GM21825 (cell line): Measurements from ENCODE around the gene LRCH1.
A peak's percentile ranks its signal among the peaks of the same experiment; 100 is the strongest.

ENCODE experiments used
- ATAC-seq: cut with Tn5 transposase; IDR thresholded peaks from one replicate; pipeline ENCODE4 v1.9.1; 2021; ENCODE audit warnings: mild to moderate bottlenecking, moderate library complexity; ENCODE audit not compliant: unreplicated experiment

Gene LRCH1

DNA sequence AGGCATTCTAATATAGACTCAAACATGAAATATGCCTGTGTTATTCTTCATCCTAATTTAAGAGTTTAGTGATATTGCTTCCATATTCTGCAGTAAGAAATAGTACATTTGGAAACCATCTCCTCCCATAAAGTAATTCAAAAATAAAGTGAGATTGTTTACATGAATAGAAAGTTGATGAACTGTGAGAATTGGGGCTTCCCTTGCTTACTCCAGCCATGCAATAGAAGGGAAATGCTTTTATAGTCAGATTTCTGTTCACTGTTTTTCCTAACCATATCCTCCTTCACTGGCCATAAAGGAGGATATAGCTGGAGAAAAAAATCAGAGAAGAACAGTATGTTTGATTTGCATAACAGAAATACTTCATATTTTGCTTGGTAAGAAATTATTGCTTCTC is 7.8 kb downstream of the LRCH1 start:
- no peak for ATAC-seq

- no peak for ATAC-seq
These were observed 8.3 kb downstream of the LRCH1 start for GRCh38 chr13:46561286-46561685.

- ATAC-seq = no peak
These were observed 8.7 kb downstream of the LRCH1 start for GRCh38 chr13:46561691-46562090.

DNA sequence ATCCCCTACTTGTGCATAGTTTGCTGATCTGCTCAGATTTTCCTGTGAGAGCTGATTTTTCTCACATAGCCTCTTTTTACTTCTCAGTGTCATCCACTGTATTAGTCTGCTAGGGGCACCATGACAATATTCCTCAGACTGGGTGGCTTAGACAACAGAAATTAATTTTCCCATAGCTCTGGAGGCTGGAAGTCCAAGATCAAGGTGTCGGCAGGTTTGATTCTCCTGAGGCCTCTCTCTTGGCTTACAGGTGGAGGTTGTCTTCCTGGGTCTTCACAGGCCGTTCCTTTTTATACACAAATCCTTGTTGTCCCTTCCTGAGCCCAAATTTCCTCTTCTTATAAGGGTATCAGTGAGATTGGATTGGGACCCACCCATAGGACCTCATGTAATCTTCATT is 9.2 kb downstream of the LRCH1 start:
- no peak for ATAC-seq

DNA sequence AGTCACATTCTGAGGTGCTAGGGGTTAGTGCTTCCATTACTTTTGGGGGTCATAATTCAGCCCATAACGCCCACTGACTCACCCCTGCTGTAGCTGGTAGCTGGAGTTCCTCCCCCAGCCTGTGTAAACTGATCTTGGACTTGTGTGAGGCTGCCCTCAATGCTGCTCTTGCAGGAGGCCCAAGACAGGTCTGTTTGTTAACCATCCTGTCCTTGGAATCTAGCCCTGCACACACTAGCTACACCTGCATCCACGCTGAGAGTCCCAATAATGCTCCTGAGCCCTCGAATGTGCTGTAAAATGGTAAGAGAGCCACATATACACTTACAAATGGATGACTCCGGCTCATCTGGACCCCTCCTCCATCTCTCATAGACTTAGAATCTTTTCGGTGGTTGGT is 9.6 kb downstream of the LRCH1 start:
- no peak for ATAC-seq

GRCh38 chr13:46565808-46566750 is 13.1 kb downstream of the LRCH1 start:
- ATAC-seq = peak; percentile 52

DNA sequence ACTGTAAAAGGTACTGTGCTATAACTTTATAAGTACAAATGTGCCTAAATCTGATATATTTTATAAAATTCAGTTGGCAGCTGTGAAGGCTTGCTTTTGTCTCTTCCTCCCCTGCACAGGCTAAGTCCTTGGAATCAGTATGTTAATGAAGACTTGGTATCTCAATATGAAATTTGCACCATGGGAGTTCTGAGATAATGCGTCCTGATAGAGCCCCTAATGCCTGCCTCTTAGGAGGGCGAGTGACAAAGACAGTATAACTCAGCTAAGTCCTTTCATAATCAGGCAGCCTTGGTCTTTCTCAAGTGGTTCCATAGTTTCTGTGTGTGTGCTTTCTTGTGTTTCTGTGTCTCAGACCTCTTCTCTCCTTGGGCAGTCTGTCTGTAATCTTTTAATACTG is 14.7 kb downstream of the LRCH1 start:
- no peak for ATAC-seq

DNA sequence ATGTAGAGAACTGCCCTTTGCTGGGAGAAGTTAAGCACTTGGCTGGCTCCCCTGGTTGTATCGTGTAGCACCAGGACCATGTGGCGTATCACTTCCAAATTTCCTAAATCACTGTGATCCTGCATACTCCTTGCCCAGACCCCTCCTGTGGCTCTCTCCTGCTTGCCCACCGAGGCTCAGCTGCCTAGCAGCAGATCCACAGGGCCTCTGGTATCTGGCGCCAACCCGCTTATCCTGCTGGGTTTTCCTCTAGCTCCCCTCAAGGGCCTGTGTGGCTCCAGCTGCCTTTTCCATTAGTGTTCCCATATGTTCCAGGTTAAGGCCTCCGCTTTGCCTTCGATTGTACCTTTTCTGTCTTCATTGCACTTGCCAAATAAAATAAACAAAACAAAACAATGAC is 16.5 kb downstream of the LRCH1 start:
- ATAC-seq = no peak

DNA sequence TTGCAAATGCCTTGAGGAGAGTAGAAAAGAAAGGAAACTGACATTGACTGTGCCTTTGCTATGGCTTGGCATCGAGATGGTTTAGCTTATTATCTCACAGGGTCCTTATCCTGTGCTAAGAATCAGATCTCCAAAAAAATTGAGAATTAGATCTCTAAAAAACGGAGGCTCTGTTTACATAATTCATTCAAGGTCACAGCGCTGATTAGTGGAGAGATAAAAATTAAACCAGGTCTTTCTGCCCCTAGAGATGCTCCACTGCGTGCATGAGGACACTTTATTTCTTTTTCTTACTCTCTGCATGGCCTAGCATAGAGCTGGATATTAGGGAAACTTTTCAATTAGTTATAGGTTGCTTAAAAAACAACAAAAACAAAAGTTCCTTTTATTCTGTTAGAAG is 17.3 kb downstream of the LRCH1 start:
- no peak for ATAC-seq

GRCh38 chr13:46571189-46571908 is 18.4 kb downstream of the LRCH1 start:
- ATAC-seq = peak; percentile 38

GRCh38 chr13:46571909-46572595 is 19.1 kb downstream of the LRCH1 start:
- no peak for ATAC-seq

DNA sequence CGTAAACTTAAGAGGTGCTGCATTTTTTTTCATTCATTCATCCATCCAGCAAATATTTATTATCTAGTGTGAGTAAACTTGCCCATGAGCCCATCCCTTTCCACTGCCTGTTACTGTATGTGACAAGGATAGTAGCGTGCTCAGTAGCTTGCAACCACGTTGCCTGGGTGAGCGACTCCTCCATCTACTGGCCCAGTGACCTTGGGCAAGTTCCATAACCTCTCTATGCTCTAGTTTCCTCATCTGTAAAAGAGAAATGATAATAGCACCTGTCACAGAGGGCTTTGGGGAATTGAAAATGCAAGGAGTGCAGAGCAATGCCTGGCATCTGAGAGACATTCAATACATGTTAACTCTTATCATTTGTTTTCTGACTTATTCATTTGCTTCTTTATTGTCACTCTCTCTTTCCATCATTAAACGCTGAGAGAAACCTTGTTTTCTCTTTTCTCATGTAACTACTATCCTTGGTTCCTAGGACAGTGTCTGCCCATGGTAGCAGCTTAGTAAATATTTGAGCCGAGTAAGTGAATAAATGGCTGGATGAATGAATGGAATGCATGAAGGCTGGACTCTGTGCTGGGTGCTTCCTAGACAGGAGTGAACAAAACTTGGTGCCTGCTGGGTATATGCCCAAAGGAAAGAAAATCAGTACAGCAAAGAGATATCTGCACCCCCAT is 19.9 kb downstream of the LRCH1 start:
- no peak for ATAC-seq

GRCh38 chr13:46575301-46575771 is 22.4 kb downstream of the LRCH1 start:
- ATAC-seq = no peak

- ATAC-seq = no peak
These were observed 22.9 kb downstream of the LRCH1 start for GRCh38 chr13:46575818-46576221.

GRCh38 chr13:46576762-46577161 is 23.8 kb downstream of the LRCH1 start:
- no peak for ATAC-seq

GRCh38 chr13:46577696-46578589 is 25.0 kb downstream of the LRCH1 start:
- peak; percentile 18 for ATAC-seq

- peak; percentile 57 for ATAC-seq
These were observed 25.6 kb downstream of the LRCH1 start for GRCh38 chr13:46578590-46578975.

- ATAC-seq = no peak
These were observed 27.4 kb downstream of the LRCH1 start for GRCh38 chr13:46580362-46580839.

- ATAC-seq = no peak
These were observed 29.2 kb downstream of the LRCH1 start for GRCh38 chr13:46582190-46582589.
